Fibroblast of lung (primary cell): Measurements from ENCODE around the gene GSG1L. TPM values are rescaled to one million over a fixed set of nuclear protein-coding genes. Genes with fewer than 3 reads are reported as not detected.

Experiments used
- DNase-seq, 2 donors: peaks; one replicate each; pipeline versions ENCODE4 v3.0.0 to v3.0.0-alpha.2; 2010; ENCODE audit warnings: low read depth in 2 of 2
- H2AFZ ChIP-seq: 2 replicates; pipeline ENCODE4 v1.5.1; 2012; ENCODE audit warnings: low read length, control low read depth, inconsistent platforms
- H3K27ac ChIP-seq: 2 replicates; pipeline ENCODE4 v1.5.1; 2011; ENCODE audit warnings: low read length, control low read depth; ENCODE audit not compliant: insufficient read depth
- H3K27me3 ChIP-seq: 2 replicates; pipeline ENCODE4 v1.5.1; 2011; ENCODE audit warnings: mild to moderate bottlenecking, low read length; ENCODE audit not compliant: control insufficient read depth, insufficient read depth
- H3K36me3 ChIP-seq: 2 replicates; pipeline ENCODE4 v1.5.1; 2011; ENCODE audit warnings: low read length; ENCODE audit not compliant: control insufficient read depth, insufficient read depth
- H3K4me1 ChIP-seq: 2 replicates; pipeline ENCODE4 v1.5.1; 2011; ENCODE audit warnings: low read length; ENCODE audit not compliant: control insufficient read depth, insufficient read depth; ENCODE audit errors: extremely low read depth
- H3K4me2 ChIP-seq: 2 replicates; pipeline ENCODE4 v1.5.1; 2011; ENCODE audit warnings: low read length, control low read depth; ENCODE audit not compliant: insufficient read depth; ENCODE audit errors: extremely low read depth
- H3K4me3 ChIP-seq, 4 experiments: fragments of 200-600 bp in 1 of 4; sonication (generic) in 1 of 4; replicated peaks in 1 of 4; 2 replicates each; pipeline ENCODE4 v1.5.1; 2011 to 2016; ENCODE audit warnings: low read length in 4 of 4, low read depth in 3 of 4, mild to moderate bottlenecking in 3 of 4, control low read depth in 2 of 4, inconsistent platforms in 1 of 4, mixed read lengths in 1 of 4; ENCODE audit not compliant: insufficient read depth in 1 of 4; ENCODE audit errors: control extremely low read depth in 1 of 4
- H3K79me2 ChIP-seq: 2 replicates; pipeline ENCODE4 v1.5.1; 2012; ENCODE audit warnings: mild to moderate bottlenecking, low read length, inconsistent platforms; ENCODE audit not compliant: control insufficient read depth, insufficient read depth
- H3K9ac ChIP-seq: 2 replicates; pipeline ENCODE4 v1.5.1; 2011; ENCODE audit warnings: mild to moderate bottlenecking, low read length, control low read depth; ENCODE audit not compliant: insufficient read depth
- H3K9me3 ChIP-seq: 2 replicates; pipeline ENCODE4 v1.5.1; 2012; ENCODE audit warnings: low read depth, low read length; ENCODE audit not compliant: control insufficient read depth, insufficient read depth
- H4K20me1 ChIP-seq: 2 replicates; pipeline ENCODE4 v1.5.1; 2011; ENCODE audit warnings: low read length; ENCODE audit not compliant: control insufficient read depth, insufficient read depth; ENCODE audit errors: extremely low read depth
- CTCF ChIP-seq, 2 donors: IDR thresholded peaks in 1 of 2; conservative IDR thresholded peaks in 1 of 2; 1 replicate in 1 of 2; 2 replicates in 1 of 2; pipeline ENCODE4 v1.5.1; 2011 to 2012; ENCODE audit warnings: low read length in 2 of 2, control low read depth in 1 of 2, inconsistent platforms in 1 of 2, low read depth in 1 of 2, mild to moderate bottlenecking in 1 of 2
- EZH2 ChIP-seq: IDR thresholded peaks from 2 replicates; pipeline ENCODE4 v1.5.1; 2012; ENCODE audit warnings: low read length, control low read depth, mild to moderate bottlenecking; ENCODE audit errors: missing control alignments
- polyA plus RNA-seq, 2 donors: library from polyadenylated mRNA; depleted of rRNA in 1 of 2; stranded (reverse) in 1 of 2; unstranded in 1 of 2; fragments of >200 nt; gene quantifications; 2 replicates each; pipeline ENCODE4 v1.2.1, GENCODE V29; 2011 to 2012; ENCODE audit warnings: missing spikeins in 1 of 2
- total RNA-seq: library from RNA; depleted of rRNA; stranded (reverse); fragments of >200 nt; gene quantifications from 2 replicates; pipeline ENCODE4 v1.2.1, GENCODE V29; 2014

The GSG1L gene
- total and polyA plus RNA-seq, 2 donors (not counting 1 experiment from before 2014, with no cell fraction given) = not detected

- H3K4me1 ChIP-seq = no peaks in the 10 kb centered on the region
- H3K79me2 ChIP-seq = no peaks in the 10 kb centered on the region
- no peaks in the 10 kb centered on the region for H3K36me3 ChIP-seq
- H4K20me1 ChIP-seq = no peaks in the 10 kb centered on the region
- H2AFZ ChIP-seq = no peak overlapping the region
- no peaks in the 10 kb centered on the region for H3K9me3 ChIP-seq
- H3K9ac ChIP-seq = no peak overlapping the region
- H3K27me3 ChIP-seq = no peaks in the 10 kb centered on the region
- H3K27ac ChIP-seq = no peak overlapping the region
- DNase-seq = no peak
- H3K4me3 ChIP-seq = no peak overlapping the region
- no peak for TF ChIP-seq CTCF (conservative IDR thresholded peaks at IDR 0.05 in 1 of 2, IDR thresholded peaks at IDR 0.05 in 1 of 2; ENCODE audit: low read depth in 1 of 2, low read length in 2 of 2)
- TF ChIP-seq EZH2 = no peak
- no peak overlapping the region for H3K4me2 ChIP-seq
Observed at GRCh38 chr16:28019218-28019617, 44.3 kb downstream of the GSG1L start.

- Histone ChIP-seq H3K4me2 (no peak overlapping the region), H4K20me1 (no peaks in the 10 kb centered on the region), H3K4me3 (no peak overlapping the region), H3K27me3 (no peaks in the 10 kb centered on the region), H3K9me3 (no peaks in the 10 kb centered on the region), H3K36me3 (no peaks in the 10 kb centered on the region), H3K9ac (no peak overlapping the region), H2AFZ (no peak overlapping the region), H3K4me1 (no peaks in the 10 kb centered on the region), H3K27ac (no peak overlapping the region), H3K79me2 (no peaks in the 10 kb centered on the region)
- DNase-seq = no peak
- TF ChIP-seq EZH2 = no peak
- no peak for TF ChIP-seq CTCF (conservative IDR thresholded peaks at IDR 0.05 in 1 of 2, IDR thresholded peaks at IDR 0.05 in 1 of 2; ENCODE audit: low read depth in 1 of 2, low read length in 2 of 2)
Observed at GRCh38 chr16:28014851-28015250, 48.7 kb downstream of the GSG1L start.

- Histone ChIP-seq H3K4me2 (no peak overlapping the region), H3K9ac (no peak overlapping the region), H3K27me3 (no peaks in the 10 kb centered on the region), H4K20me1 (no peaks in the 10 kb centered on the region), H2AFZ (no peak overlapping the region), H3K4me1 (no peaks in the 10 kb centered on the region), H3K27ac (no peak overlapping the region), H3K79me2 (no peaks in the 10 kb centered on the region), H3K9me3 (no peaks in the 10 kb centered on the region), H3K4me3 (no peak overlapping the region), H3K36me3 (no peaks in the 10 kb centered on the region)
- no peak for DNase-seq
- TF ChIP-seq EZH2 (no peak), CTCF (conservative IDR thresholded peaks at IDR 0.05 in 1 of 2, IDR thresholded peaks at IDR 0.05 in 1 of 2; ENCODE audit: low read depth in 1 of 2, low read length in 2 of 2) (no peak)
Observed at GRCh38 chr16:28013878-28014277, 49.6 kb downstream of the GSG1L start.
